K562 (cell line): ENCODE results near the gene IL31RA. TPM values are rescaled to one million over a fixed set of nuclear protein-coding genes. Genes with fewer than 3 reads are reported as not detected.
A peak's percentile ranks its signal among the peaks of the same experiment; 100 is the strongest.

Experiments used
- ATAC-seq: fragments of 200-7000 bp; cut with Tn5 transposase; 3 replicates; pipeline ENCODE4 v1.9.1; 2020; ENCODE audit warnings: moderate library complexity
- BruUV-seq: library from RNA; stranded (reverse); fragments of 400-500 nt; replicated peaks from 2 replicates; lab custom pipeline; 2021; lab: Mats Ljungman, UMichigan
- CTCF ChIA-PET: fragments of 300-600 bp; formaldehyde crosslinking; extraction: SDS; loops from one replicate; lab custom pipeline; 2021; ENCODE audit warnings: low intra/inter-chr PET ratio; lab: Yijun Ruan, JAX
- POLR2A ChIA-PET: fragments of 300-600, 350-650 bp; sonication (Branson Sonifier 250); formaldehyde crosslinking; extraction: SDS; loops from one replicate; lab custom pipeline; 2021; ENCODE audit warnings: antibody characterized with exemption, inconsistent platforms; lab: Yijun Ruan, JAX
- DNase-seq, 4 experiments: peaks; one replicate each; pipeline versions ENCODE4 v3.0.0 to v3.0.0-alpha.2; 2011 to 2018; ENCODE audit warnings: low spot score in 3 of 4, mixed read lengths in 3 of 4; ENCODE audit errors: extremely low read depth in 1 of 4
- FAIRE-seq: peaks from 2 replicates; lab custom pipeline; 2011; peaks lifted over from hg19 to GRCh38; lab: Jason Lieb, UNC
- H2AFZ ChIP-seq: 2 replicates; pipeline ENCODE4 v1.6.0; 2011; ENCODE audit warnings: low read depth, low read length, control low read depth, inconsistent platforms
- H3K27ac ChIP-seq: fragments of 200-600 bp; 3 replicates; pipeline ENCODE4 v1.8.0; 2011; ENCODE audit warnings: low read depth, mild to moderate bottlenecking, control low read depth, inconsistent platforms, low read length, moderate library complexity, mixed read lengths; ENCODE audit errors: extremely low read depth
- H3K27me3 ChIP-seq, 2 experiments: fragments of 300-600 bp in 1 of 2; 2 replicates in 1 of 2; 3 replicates in 1 of 2; pipeline versions ENCODE4 v1.6.0 to v1.8.0; 2011; ENCODE audit warnings: inconsistent platforms in 2 of 2, low read length in 2 of 2, mild to moderate bottlenecking in 1 of 2, mixed read lengths in 1 of 2, moderate library complexity in 1 of 2; ENCODE audit not compliant: control insufficient read depth in 2 of 2, insufficient read depth in 2 of 2
- H3K36me3 ChIP-seq: fragments of 300-600 bp; 3 replicates; pipeline ENCODE4 v1.8.0; 2011; ENCODE audit warnings: mild to moderate bottlenecking, low read length, inconsistent platforms; ENCODE audit not compliant: control insufficient read depth, insufficient read depth
- H3K4me1 ChIP-seq, 2 experiments: fragments of 200-600 bp in 1 of 2; replicated peaks in 1 of 2; 2 replicates in 1 of 2; 3 replicates in 1 of 2; pipeline versions ENCODE4 v1.5.1 to v1.8.0; 2011; ENCODE audit warnings: inconsistent platforms in 2 of 2, low read length in 2 of 2, mild to moderate bottlenecking in 1 of 2, mixed read lengths in 1 of 2, moderate library complexity in 1 of 2; ENCODE audit not compliant: control insufficient read depth in 2 of 2, insufficient read depth in 2 of 2
- H3K4me2 ChIP-seq: 2 replicates; pipeline ENCODE4 v1.6.1; 2011; ENCODE audit warnings: low read length, control low read depth, inconsistent platforms, mixed read lengths; ENCODE audit not compliant: insufficient read depth
- H3K4me3 ChIP-seq: fragments of 200-600 bp; sonication (generic), shearing (Covaris generic); 2 replicates; pipeline ENCODE4 v1.5.1; 2016; ENCODE audit warnings: control low read depth, inconsistent platforms
- H3K79me2 ChIP-seq: fragments of 200-600 bp; 3 replicates; pipeline ENCODE4 v1.8.0; 2011; ENCODE audit warnings: low read length, inconsistent platforms; ENCODE audit not compliant: control insufficient read depth, insufficient read depth
- H3K9ac ChIP-seq, 2 experiments: 2 replicates each; pipeline versions ENCODE4 v1.6.0 to v1.6.1; 2011; ENCODE audit warnings: low read depth in 2 of 2, low read length in 2 of 2, control low read depth in 1 of 2, inconsistent platforms in 1 of 2, mild to moderate bottlenecking in 1 of 2, mixed read lengths in 1 of 2; ENCODE audit not compliant: insufficient read depth in 1 of 2
- H3K9me1 ChIP-seq: one replicate; pipeline ENCODE4 v1.6.0; 2011; ENCODE audit warnings: inconsistent platforms, mild to moderate bottlenecking, low read length, moderate library complexity; ENCODE audit not compliant: control insufficient read depth, insufficient read depth
- H3K9me3 ChIP-seq: replicated peaks from 2 replicates; pipeline ENCODE4 v1.5.1; 2011; ENCODE audit warnings: low read depth, low read length, inconsistent platforms; ENCODE audit not compliant: control insufficient read depth, insufficient read depth
- H4K20me1 ChIP-seq: replicated peaks from 2 replicates; pipeline ENCODE4 v1.6.1; 2011; ENCODE audit warnings: low read length, inconsistent platforms, mixed read lengths; ENCODE audit not compliant: control insufficient read depth, insufficient read depth
- BRD4 ChIP-seq: fragments of 200-600 bp; sonication (generic); IDR thresholded peaks from 2 replicates; pipeline ENCODE4 v1.6.1; 2017; ENCODE audit warnings: inconsistent platforms
- CUX1 ChIP-seq: fragments of 200-800 bp; sonication (Bioruptor generic); IDR thresholded peaks from 2 replicates; pipeline ENCODE4 v1.6.1; 2016; ENCODE audit warnings: missing genetic modification characterization, missing compliant biosample characterization
- PHF21A ChIP-seq: fragments of 450-650 bp; IDR thresholded peaks from 2 replicates; pipeline ENCODE4 v1.6.1; 2017; ENCODE audit warnings: low read depth, borderline replicate concordance
- SMAD3 ChIP-seq: fragments of 450-650 bp; formaldehyde crosslinking; conservative IDR thresholded peaks from 2 replicates; pipeline ENCODE4 v1.4.0; 2020; ENCODE audit warnings: mild to moderate bottlenecking
- SMARCA5 ChIP-seq: fragments of 450-650 bp; IDR thresholded peaks from 2 replicates; pipeline ENCODE4 v1.6.1; 2016
- TBL1XR1 ChIP-seq, 2 experiments: IDR thresholded peaks; 2 replicates each; pipeline ENCODE4 v1.6.1; 2012; ENCODE audit warnings: improper control_type of control experiment in 2 of 2, low read length in 2 of 2, mild to moderate bottlenecking in 1 of 2
- WGBS: fragments of 100-300 bp; shearing (Covaris generic); methylation state at CpG from one replicate; pipeline ENCODE4 v1.1.6; 2016; ENCODE audit warnings: low coverage, mixed read lengths; ENCODE audit not compliant: insufficient coverage; ENCODE audit errors: missing lambda C conversion rate; 5-methylcytosine and 5-hydroxymethylcytosine counted together
- in situ Hi-C: fragments of 300-500 bp; cut with MboI; formaldehyde crosslinking; loops from 4 replicates; pipeline ENCODE4 v1.15.0; 2018; ENCODE audit warnings: inconsistent platforms, mixed read lengths
- intact Hi-C: fragments of 100-400 bp; cut with micrococcal nuclease; formaldehyde crosslinking; loops from 2 replicates; pipeline ENCODE4 v1.14.2; 2022
- polyA plus RNA-seq, 8 experiments: library from polyadenylated mRNA; depleted of rRNA in 4 of 8; stranded (reverse) in 5 of 8; unstranded in 3 of 8; fragments of >200 nt; fragmentation: Nextera tagmentation in 2 of 8; fragmentation: Illumina TruSeq in 1 of 8; extraction: Ambion mirVana in 2 of 8; extraction: Trizol in 1 of 8; gene quantifications; 2 replicates each; pipeline versions ENCODE4 v1.2.1 to v1.2.3, GENCODE V29; 2011 to 2014; ENCODE audit warnings: inconsistent platforms in 1 of 8, missing spikeins in 1 of 8
- total RNA-seq, 7 experiments: library from RNA; depleted of rRNA in 6 of 7; stranded (reverse); fragments of >200 nt in 6 of 7; fragmentation: Illumina TruSeq in 2 of 7; extraction: Trizol in 2 of 7; gene quantifications; 2 replicates each; pipeline versions ENCODE4 v1.2.1 to v1.2.3, GENCODE V29; 2011 to 2021; ENCODE audit warnings: low replicate concordance in 1 of 7
- TF ChIP-seq, protein P1 (sequence below): sonication (generic); formaldehyde crosslinking; IDR thresholded peaks from 2 replicates; pipeline ENCODE4 v1.8.0; 2022; ENCODE audit warnings: missing genetic modification reagents, mild to moderate bottlenecking, borderline replicate concordance
- TF ChIP-seq, protein P2 (sequence below): sonication (generic); formaldehyde crosslinking; IDR thresholded peaks from 2 replicates; pipeline ENCODE4 v1.8.1; 2023; ENCODE audit warnings: mild to moderate bottlenecking, missing genetic modification reagents, moderate library complexity

Gene IL31RA
- total and polyA plus RNA-seq, 9 of the 15 experiments (the other 6 are each of a cell fraction or from before 2014, with no cell fraction given): not detected

DNA sequence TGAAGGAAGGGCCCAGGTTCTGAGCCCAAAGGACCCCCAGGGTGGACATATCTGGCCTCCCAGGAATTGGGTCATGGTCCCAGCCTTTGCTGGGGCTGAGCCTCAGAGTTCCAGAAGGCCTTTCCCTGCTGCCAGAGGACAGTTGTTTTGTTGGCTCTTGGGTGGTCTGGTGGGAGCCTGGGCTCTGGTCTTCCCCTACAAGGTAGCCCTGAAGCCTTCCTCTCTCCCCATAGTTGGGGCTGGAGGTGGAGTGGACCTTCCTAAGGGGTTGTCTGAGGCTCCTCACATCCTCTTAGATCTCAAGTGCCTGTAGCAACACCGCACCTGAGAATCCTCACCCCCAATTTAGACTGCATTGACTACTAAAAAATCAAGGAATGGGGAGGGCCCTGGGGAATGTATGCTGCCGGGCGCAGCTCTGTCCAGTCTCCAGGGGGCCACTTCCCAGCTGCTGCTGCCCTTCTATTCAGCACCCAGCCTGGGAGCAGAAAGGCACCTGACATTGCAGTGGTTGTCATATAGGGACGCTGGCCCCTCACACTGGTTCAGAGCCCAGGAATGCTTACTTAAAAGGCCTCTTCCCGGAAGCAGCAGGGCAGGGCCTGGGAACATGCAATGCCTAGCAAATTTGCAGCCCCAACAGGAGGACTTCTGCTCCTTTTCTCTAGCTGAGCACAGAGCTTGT, 66.4 kb downstream of the IL31RA start:
- Histone ChIP-seq H3K27me3 (peaks cover 2 to 42% of the 10 kb centered on the region in 2 experiments; a peak in 3 of 5 replicates), H3K4me3 (no peak overlapping the region), H4K20me1 (no peaks in the 10 kb centered on the region; the same call in 1 of the 2 replicates), H3K79me2 (no peaks in the 10 kb centered on the region), H3K27ac (no peak overlapping the region), H3K9me1 (no peaks in the 10 kb centered on the region), H3K4me2 (no peak overlapping the region), H2AFZ (no peak overlapping the region), H3K36me3 (no peaks in the 10 kb centered on the region), H3K9ac (no peak overlapping the region), H3K4me1 (no peaks in the 10 kb centered on the region), H3K9me3 (no peaks in the 10 kb centered on the region)
- BruUV-seq: no TSS peak
- CTCF ChIA-PET: no interaction called here
- no peak for FAIRE-seq
- 37% methylated on average over 5 of the region's 5 CpGs for WGBS
- TF ChIP-seq TBL1XR1 (IDR thresholded peaks at IDR 0.05; ENCODE audit: low read length in 2 of 2) (no peak), PHF21A (no peak), SMARCA5 (no peak), SMAD3 (CRISPR knock-in tag) (no peak), CUX1 (no peak), BRD4 (no peak)
- TF ChIP-seq, protein P1, sequence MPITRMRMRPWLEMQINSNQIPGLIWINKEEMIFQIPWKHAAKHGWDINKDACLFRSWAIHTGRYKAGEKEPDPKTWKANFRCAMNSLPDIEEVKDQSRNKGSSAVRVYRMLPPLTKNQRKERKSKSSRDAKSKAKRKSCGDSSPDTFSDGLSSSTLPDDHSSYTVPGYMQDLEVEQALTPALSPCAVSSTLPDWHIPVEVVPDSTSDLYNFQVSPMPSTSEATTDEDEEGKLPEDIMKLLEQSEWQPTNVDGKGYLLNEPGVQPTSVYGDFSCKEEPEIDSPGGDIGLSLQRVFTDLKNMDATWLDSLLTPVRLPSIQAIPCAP (CRISPR knock-in tag): no peak
- TF ChIP-seq, protein P2, sequence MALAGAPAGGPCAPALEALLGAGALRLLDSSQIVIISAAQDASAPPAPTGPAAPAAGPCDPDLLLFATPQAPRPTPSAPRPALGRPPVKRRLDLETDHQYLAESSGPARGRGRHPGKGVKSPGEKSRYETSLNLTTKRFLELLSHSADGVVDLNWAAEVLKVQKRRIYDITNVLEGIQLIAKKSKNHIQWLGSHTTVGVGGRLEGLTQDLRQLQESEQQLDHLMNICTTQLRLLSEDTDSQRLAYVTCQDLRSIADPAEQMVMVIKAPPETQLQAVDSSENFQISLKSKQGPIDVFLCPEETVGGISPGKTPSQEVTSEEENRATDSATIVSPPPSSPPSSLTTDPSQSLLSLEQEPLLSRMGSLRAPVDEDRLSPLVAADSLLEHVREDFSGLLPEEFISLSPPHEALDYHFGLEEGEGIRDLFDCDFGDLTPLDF (CRISPR knock-in tag): no peak
- POLR2A ChIA-PET: interaction anchor here (1.0 kb wide), 1 partner anchor 14 kb away, joined by 3 read pairs; no protein-coding TSS in a partner anchor
- in situ Hi-C loops: no loop called here
- ATAC-seq: peak; percentile 12; the same call in 1 of the 3 replicates
- intact Hi-C loops: no loop called here
- DNase-seq: no peak
